Cardiac muscle cell (in vitro differentiated cells and primary cell): Measurements from ENCODE around the gene ARHGAP6. TPM values are rescaled to one million over a fixed set of nuclear protein-coding genes. Genes with fewer than 3 reads are reported as not detected.

Experiments
- DNase-seq, 2 donors: peaks; one replicate each; pipeline versions ENCODE4 v3.0.0 to v3.0.0-alpha.2; 2010 to 2017; ENCODE audit warnings: low read depth in 1 of 2, low spot score in 1 of 2
- H3K27ac ChIP-seq: fragments of 200-600 bp; sonication (generic); 2 replicates; pipeline ENCODE4 v1.5.1; 2016
- H3K27me3 ChIP-seq: fragments of 200-600 bp; sonication (generic); 2 replicates; pipeline ENCODE4 v1.6.0; 2016; ENCODE audit warnings: control low read depth
- H3K36me3 ChIP-seq: fragments of 200-600 bp; sonication (generic); 2 replicates; pipeline ENCODE4 v1.5.1; 2016; ENCODE audit warnings: control low read depth
- H3K4me1 ChIP-seq: fragments of 200-600 bp; sonication (generic); 2 replicates; pipeline ENCODE4 v1.8.1; 2017; ENCODE audit warnings: low read depth, mild to moderate bottlenecking, mixed run types
- H3K4me3 ChIP-seq: fragments of 200-600 bp; sonication (generic); 2 replicates; pipeline ENCODE4 v1.5.1; 2016; ENCODE audit warnings: mild to moderate bottlenecking
- H3K9me3 ChIP-seq: fragments of 200-600 bp; sonication (generic); 2 replicates; pipeline ENCODE4 v1.5.1; 2017; ENCODE audit warnings: low read depth, mild to moderate bottlenecking, control low read depth
- polyA plus RNA-seq: library from polyadenylated mRNA; unstranded; fragments of >200 nt; fragmentation: Nextera tagmentation; extraction: Ambion mirVana; gene quantifications from 2 replicates; pipeline ENCODE4 v1.2.1, GENCODE V29; 2016
- total RNA-seq: library from RNA; depleted of rRNA; stranded (reverse); fragments of >200 nt; gene quantifications from 2 replicates; pipeline ENCODE4 v1.2.3, GENCODE V29; 2016
- TF ChIP-seq, protein P1 (sequence below): IDR thresholded peaks from 2 replicates; pipeline ENCODE4 v1.5.1; 2012; ENCODE audit warnings: low read depth, mild to moderate bottlenecking, low read length

Gene ARHGAP6
- total and polyA plus RNA-seq, 2 experiments from 2014 or later: 10.5 to 45.0 TPM

DNA sequence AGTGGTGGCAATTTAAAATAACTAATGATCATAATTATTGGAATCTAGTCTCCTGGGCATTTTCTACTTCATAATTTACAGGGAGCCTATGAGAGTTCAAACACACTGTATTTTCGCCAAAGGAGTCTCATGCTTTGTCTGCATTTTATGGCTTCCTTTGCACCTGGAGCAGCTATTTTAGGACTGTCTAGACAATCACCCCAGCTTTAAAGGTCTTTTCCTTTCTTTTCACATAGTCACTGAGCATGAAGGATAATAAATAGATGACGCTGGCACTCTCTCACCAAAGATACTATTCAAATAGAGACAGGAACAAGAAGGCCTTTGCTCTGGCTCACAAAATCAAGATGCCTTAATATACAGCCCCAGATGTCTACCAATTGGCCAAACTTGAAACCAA, 329.5 kb downstream of the ARHGAP6 start:
- H3K4me1 ChIP-seq: no peaks in the 10 kb centered on the region
- no peaks in the 10 kb centered on the region for H3K9me3 ChIP-seq
- no peak overlapping the region for H3K4me3 ChIP-seq
- no peak overlapping the region for H3K27ac ChIP-seq
- H3K36me3 ChIP-seq: no peaks in the 10 kb centered on the region
- no peaks in the 10 kb centered on the region for H3K27me3 ChIP-seq
- TF ChIP-seq, protein P1, sequence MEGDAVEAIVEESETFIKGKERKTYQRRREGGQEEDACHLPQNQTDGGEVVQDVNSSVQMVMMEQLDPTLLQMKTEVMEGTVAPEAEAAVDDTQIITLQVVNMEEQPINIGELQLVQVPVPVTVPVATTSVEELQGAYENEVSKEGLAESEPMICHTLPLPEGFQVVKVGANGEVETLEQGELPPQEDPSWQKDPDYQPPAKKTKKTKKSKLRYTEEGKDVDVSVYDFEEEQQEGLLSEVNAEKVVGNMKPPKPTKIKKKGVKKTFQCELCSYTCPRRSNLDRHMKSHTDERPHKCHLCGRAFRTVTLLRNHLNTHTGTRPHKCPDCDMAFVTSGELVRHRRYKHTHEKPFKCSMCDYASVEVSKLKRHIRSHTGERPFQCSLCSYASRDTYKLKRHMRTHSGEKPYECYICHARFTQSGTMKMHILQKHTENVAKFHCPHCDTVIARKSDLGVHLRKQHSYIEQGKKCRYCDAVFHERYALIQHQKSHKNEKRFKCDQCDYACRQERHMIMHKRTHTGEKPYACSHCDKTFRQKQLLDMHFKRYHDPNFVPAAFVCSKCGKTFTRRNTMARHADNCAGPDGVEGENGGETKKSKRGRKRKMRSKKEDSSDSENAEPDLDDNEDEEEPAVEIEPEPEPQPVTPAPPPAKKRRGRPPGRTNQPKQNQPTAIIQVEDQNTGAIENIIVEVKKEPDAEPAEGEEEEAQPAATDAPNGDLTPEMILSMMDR: no peak
- DNase-seq: no peak

DNA sequence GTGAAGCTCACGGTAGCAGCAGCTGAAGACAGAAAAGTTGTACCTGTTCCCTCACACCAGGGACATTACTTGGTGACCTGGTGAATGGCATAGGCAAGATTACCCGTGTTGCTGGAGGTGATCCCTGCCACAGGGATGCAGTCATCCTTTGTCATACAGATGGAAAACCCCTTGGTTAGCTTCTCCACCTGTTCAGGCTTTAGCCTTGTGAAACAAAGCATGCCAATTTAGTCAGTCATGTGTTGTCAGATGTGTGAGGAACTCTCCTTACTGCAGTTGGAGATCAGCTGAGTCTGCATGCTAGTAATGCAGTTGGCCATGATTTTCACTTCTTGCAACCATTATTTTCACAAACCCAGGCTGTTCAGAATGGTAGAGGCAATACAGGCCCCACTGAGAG, 331.6 kb downstream of the ARHGAP6 start:
- Histone ChIP-seq H3K36me3 (no peaks in the 10 kb centered on the region), H3K4me1 (no peaks in the 10 kb centered on the region), H3K9me3 (no peaks in the 10 kb centered on the region), H3K27me3 (no peaks in the 10 kb centered on the region), H3K4me3 (no peak overlapping the region), H3K27ac (no peak overlapping the region)
- TF ChIP-seq, protein P1: no peak
- no peak for DNase-seq

GRCh38 chrX:11331788-11332187, 333.9 kb downstream of the ARHGAP6 start:
- no peaks in the 10 kb centered on the region for H3K36me3 ChIP-seq
- no peak overlapping the region for H3K27ac ChIP-seq
- no peaks in the 10 kb centered on the region for H3K9me3 ChIP-seq
- no peak overlapping the region for H3K4me3 ChIP-seq
- DNase-seq: no peak
- H3K27me3 ChIP-seq: no peaks in the 10 kb centered on the region
- TF ChIP-seq, protein P1: no peak
- H3K4me1 ChIP-seq: no peaks in the 10 kb centered on the region

GRCh38 chrX:11329021-11329420, 336.7 kb downstream of the ARHGAP6 start:
- Histone ChIP-seq H3K36me3 (no peaks in the 10 kb centered on the region), H3K9me3 (no peaks in the 10 kb centered on the region), H3K4me3 (no peak overlapping the region), H3K27me3 (no peaks in the 10 kb centered on the region), H3K27ac (no peak overlapping the region), H3K4me1 (no peaks in the 10 kb centered on the region)
- no peak for DNase-seq
- TF ChIP-seq, protein P1: no peak

DNA sequence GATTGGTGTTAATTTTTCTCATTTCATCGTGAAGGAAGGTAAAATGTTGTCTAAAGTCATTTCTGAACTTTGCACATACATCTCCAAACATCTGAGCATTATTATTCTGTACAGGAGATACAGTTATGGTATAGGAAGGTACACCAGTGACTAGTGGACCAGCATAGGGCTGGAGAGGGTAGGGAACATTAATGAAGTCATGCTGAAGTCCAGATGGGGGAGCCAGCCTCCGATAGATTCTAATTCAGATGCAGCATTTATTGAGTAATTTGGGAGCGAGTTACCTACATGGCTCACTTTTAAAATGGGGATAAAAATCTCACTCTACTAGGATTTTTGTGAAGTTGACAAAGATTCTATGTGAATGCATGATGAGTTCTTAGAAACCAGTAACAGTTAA, 337.6 kb downstream of the ARHGAP6 start:
- Histone ChIP-seq H3K27ac (no peak overlapping the region), H3K4me1 (no peaks in the 10 kb centered on the region), H3K4me3 (no peak overlapping the region), H3K27me3 (no peaks in the 10 kb centered on the region), H3K36me3 (no peaks in the 10 kb centered on the region), H3K9me3 (no peaks in the 10 kb centered on the region)
- TF ChIP-seq, protein P1: no peak
- DNase-seq: no peak

DNA sequence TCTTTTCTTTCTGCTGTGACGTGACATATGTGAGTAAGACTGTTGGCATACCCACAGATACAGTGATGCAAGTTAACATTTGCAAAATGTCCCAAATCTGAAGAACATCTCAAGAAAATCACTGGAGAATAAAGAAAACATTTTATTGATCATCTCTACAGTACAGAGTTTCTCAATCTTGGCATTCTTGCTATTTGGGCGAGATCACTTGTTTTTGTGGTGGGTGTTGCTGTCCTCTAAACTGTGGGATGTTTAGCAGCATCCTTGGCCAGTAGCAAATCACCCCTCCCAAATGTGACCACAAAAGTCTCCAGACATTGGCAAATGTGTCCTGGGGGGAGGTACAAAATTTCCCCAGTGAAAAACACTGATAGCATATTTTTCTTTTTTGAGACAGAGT, 343.7 kb downstream of the ARHGAP6 start:
- Histone ChIP-seq H3K9me3 (no peaks in the 10 kb centered on the region), H3K4me1 (no peaks in the 10 kb centered on the region), H3K27me3 (no peaks in the 10 kb centered on the region), H3K36me3 (no peaks in the 10 kb centered on the region), H3K27ac (no peak overlapping the region), H3K4me3 (no peak overlapping the region)
- TF ChIP-seq, protein P1: no peak
- DNase-seq: peak in 1 of 2 donors; percentile 43
